H1 (cell line): ENCODE data around the gene SPEM1.

Experiments
- CBX5 ChIP-seq: fragments of 300-800, 300-1000 bp; sonication (generic); IDR thresholded peaks from 2 replicates; pipeline ENCODE4 v1.7.1; 2016; ENCODE audit warnings: antibody characterized with exemption, low read length, low read depth
- EZH2 ChIP-seq: fragments of 200-600 bp; sonication (generic); IDR thresholded peaks from 2 replicates; pipeline ENCODE4 v1.7.1; 2012; ENCODE audit warnings: low read depth, mild to moderate bottlenecking, moderate library complexity, low read length, inconsistent platforms; ENCODE audit not compliant: severe bottlenecking
- HDAC6 ChIP-seq: IDR thresholded peaks from one replicate; pipeline ENCODE4 v1.7.1; 2012; ENCODE audit warnings: low read depth, mild to moderate bottlenecking, inconsistent platforms, low read length, moderate library complexity
- POLR2A ChIP-seq, 2 experiments: IDR thresholded peaks; 1 replicate in 1 of 2; 2 replicates in 1 of 2; pipeline ENCODE4 v1.6.1; 2011; ENCODE audit warnings: low read depth in 2 of 2, low read length in 2 of 2, mild to moderate bottlenecking in 2 of 2; ENCODE audit errors: control extremely low read depth in 1 of 2
- POLR2AphosphoS5 ChIP-seq: IDR thresholded peaks from 2 replicates; pipeline ENCODE4 v1.6.1; 2011; ENCODE audit warnings: low read depth, low read length
- TF ChIP-seq, protein P1 (sequence below), 3 experiments: IDR thresholded peaks; 1 replicate in 2 of 3; 2 replicates in 1 of 3; pipeline versions ENCODE4 v1.5.1 to v1.6.1; 2011; ENCODE audit warnings: low read length in 3 of 3, mild to moderate bottlenecking in 3 of 3, inconsistent platforms in 2 of 3, low read depth in 1 of 3, moderate library complexity in 1 of 3; ENCODE audit not compliant: insufficient read depth in 1 of 3; ENCODE audit errors: control extremely low read depth in 1 of 3

DNA sequence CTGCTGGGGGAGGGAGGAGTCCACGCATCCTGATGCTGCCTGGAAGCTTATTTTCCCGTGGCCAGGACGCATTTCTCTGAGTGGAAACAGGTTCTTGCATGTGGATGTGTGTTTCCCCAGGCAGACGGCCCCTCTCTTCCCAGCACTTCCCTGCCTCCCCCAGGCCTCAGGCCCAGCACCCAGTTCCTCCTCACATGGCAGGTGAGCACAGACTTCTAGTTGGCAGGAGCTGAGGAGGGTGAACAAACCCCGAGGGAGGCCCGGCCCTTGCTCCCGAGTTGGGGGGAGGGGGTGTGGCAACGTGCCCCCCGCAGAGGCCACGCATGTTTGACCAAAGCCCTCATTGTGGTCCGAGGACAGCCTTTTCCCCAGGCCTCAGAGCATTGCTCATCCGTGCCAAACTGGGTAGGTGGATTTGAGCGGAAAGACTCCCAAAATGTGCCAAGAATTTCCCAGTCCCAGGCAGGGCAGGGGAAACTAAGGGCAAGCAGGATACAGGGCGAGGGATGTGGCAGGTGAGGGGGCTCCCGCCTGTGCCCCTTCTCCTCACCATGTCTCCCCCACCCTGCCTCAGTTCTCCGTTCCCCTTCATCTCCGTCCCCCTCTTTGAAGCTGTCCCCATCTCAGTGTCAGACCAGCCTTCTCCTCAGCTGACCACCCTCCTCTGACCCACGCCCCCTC lies 1.5 kb upstream of the SPEM1 start:
- TF ChIP-seq HDAC6 (no peak), POLR2A (IDR thresholded peaks at IDR 0.05; ENCODE audit: control extremely low read depth in 1 of 2, low read depth in 2 of 2, low read length in 2 of 2) (no peak), POLR2AphosphoS5 (no peak), CBX5 (no peak), EZH2 (no peak)
- TF ChIP-seq, protein P1, sequence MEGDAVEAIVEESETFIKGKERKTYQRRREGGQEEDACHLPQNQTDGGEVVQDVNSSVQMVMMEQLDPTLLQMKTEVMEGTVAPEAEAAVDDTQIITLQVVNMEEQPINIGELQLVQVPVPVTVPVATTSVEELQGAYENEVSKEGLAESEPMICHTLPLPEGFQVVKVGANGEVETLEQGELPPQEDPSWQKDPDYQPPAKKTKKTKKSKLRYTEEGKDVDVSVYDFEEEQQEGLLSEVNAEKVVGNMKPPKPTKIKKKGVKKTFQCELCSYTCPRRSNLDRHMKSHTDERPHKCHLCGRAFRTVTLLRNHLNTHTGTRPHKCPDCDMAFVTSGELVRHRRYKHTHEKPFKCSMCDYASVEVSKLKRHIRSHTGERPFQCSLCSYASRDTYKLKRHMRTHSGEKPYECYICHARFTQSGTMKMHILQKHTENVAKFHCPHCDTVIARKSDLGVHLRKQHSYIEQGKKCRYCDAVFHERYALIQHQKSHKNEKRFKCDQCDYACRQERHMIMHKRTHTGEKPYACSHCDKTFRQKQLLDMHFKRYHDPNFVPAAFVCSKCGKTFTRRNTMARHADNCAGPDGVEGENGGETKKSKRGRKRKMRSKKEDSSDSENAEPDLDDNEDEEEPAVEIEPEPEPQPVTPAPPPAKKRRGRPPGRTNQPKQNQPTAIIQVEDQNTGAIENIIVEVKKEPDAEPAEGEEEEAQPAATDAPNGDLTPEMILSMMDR (IDR thresholded peaks at IDR 0.05; ENCODE audit: control extremely low read depth in 1 of 3, insufficient read depth in 1 of 3, low read depth in 1 of 3, low read length in 3 of 3) = no peak
